GM10266 (cell line): ENCODE results near the gene TSPO.

Source experiments
- DNase-seq: peaks from one replicate; pipeline ENCODE4 v3.0.0; 2012; ENCODE audit errors: extremely low spot score
- TF ChIP-seq, protein P1 (sequence below): IDR thresholded peaks from 2 replicates; pipeline ENCODE4 v1.5.1; 2012; ENCODE audit warnings: mild to moderate bottlenecking, low read depth; ENCODE audit not compliant: control insufficient read depth, insufficient read depth; ENCODE audit errors: missing control alignments

The TSPO gene

DNA sequence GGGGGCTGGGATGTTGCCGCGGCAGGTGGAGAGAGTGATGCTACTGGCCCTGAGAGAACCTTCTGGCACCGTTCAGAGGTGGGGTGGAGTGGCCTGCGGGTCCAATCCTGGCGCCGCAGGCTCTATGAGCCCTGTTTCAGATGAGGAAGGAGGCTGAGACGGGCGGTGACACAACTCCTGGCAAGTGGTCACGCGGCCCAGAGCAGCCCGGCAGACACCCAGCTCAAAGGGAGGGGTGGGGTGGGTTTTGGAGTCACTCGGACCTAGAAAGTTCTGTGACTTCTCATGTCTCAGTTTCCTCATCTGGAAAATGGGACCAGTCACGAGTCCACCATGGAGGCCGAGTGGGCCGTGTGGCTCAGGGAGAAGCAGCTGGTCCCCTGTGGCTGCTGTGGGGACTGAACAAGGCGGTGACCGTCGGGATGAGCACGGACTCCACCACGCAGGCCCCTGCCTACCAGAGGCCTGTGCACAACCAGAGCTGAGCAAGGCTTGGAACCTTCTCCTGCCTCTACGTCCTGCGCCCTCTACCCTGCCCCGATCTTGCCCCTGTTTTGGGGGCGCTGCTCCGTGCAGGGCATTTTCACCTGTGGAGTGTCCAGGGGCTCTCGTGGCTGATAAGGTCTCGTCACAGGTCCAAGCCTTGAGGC is 3.7 kb downstream of the TSPO start:
- TF ChIP-seq, protein P1, sequence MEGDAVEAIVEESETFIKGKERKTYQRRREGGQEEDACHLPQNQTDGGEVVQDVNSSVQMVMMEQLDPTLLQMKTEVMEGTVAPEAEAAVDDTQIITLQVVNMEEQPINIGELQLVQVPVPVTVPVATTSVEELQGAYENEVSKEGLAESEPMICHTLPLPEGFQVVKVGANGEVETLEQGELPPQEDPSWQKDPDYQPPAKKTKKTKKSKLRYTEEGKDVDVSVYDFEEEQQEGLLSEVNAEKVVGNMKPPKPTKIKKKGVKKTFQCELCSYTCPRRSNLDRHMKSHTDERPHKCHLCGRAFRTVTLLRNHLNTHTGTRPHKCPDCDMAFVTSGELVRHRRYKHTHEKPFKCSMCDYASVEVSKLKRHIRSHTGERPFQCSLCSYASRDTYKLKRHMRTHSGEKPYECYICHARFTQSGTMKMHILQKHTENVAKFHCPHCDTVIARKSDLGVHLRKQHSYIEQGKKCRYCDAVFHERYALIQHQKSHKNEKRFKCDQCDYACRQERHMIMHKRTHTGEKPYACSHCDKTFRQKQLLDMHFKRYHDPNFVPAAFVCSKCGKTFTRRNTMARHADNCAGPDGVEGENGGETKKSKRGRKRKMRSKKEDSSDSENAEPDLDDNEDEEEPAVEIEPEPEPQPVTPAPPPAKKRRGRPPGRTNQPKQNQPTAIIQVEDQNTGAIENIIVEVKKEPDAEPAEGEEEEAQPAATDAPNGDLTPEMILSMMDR: no peak

DNA sequence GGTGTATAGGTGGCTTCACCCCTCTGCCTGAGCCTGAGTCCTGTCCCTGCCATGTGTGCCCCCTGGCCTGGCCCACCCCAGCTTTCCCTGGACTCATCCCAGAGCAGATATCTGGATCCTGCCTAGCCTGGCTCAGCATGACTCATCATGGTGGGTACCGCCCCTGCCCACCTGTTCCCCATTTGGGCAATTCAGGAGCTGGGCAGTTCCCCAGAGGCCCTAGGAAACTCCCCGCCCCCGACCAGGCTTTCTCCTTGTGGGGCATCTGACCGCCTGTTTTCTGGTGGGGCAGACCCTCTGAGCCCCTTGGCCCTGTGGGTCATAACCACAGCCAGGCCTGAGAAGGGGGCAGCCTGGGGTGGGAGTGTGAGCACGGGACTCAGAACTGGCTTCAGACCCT is 4.4 kb downstream of the TSPO start:
- TF ChIP-seq, protein P1: no peak
- no peak for DNase-seq

More for the DNA sequence above, 3.7 kb downstream of the TSPO start:
- DNase-seq: no peak

DNA sequence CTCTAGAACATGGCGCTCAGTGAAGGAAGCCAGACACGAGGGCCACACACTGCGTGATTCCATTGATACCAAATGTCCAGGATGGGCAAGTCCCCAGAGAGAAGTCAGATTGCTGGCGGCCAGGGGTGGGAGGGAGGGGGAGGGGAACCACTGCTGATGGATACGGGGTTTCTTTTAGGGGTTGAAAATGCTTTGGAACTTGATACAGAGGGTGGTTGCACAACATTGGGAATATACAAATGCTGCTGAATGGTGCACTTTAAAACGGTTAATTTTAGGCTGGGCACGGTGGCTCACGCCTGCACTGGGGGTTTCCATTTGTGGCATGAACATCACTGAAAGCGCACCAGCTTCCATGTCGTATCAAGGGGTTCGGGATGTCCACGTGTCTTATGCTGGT is 5.1 kb downstream of the TSPO start:
- DNase-seq: no peak
- TF ChIP-seq, protein P1: no peak

DNA sequence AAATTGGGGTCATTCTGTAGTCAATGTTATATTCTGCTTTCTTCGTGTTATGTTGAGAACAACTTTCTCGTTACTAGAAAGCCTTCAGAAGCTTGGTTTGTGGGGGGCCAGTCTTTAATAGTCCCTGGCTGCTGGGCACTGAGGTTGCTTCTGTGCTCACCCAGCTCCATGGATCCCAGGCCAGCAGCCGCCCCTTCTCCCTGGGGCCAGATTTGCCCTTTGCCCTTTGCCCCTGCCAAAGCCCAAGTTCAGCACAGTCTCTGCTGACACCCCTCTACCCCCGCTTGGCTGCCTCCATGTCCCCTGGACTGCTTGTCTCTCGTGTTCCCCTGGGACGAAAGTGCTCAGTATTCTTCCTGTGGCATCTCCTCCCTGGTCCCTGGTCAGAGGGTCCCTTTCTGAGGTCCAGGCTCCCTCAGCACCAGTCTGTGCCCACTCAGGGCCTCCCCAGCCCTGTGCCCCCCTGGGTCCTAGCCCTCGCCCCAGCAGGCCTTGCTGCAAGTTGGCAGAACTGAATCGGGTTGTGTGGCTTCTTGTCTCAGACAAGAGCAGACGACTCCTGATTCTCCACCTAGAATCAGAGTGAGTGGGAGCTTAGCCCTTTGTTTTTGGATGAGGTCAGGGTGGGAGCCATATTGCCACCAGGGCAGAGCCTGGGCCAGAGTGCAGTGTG is 6.7 kb downstream of the TSPO start:
- TF ChIP-seq, protein P1: no peak

DNA sequence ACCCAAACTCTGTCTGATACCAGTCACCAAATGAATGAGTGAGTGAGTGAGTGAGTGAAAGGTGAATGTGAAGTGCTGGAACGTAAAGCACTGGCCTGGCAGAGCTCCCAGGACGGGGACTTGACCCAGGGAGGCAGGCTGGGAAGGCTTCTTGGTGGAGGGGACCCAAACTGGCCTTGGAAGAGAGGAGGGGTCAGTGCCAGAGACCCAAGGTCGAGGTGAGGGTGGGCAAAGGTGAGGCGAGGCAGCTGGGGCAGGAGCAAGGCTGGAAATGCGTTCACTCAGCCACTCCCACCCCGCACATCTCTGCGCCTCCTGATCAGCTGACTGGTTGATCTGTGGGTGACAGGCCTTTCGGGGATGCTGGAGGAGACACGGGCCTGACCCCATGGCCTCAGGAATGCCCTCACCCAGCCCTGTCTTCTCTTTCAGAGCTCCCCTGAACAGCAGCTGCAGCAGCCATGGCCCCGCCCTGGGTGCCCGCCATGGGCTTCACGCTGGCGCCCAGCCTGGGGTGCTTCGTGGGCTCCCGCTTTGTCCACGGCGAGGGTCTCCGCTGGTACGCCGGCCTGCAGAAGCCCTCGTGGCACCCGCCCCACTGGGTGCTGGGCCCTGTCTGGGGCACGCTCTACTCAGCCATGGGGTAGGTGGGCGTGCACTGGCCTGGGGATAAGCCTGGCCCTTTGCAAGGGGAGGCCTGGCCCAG is 7.6 kb downstream of the TSPO start:
- TF ChIP-seq, protein P1: no peak
- no peak for DNase-seq

More for the DNA sequence above, 6.7 kb downstream of the TSPO start:
- no peak for DNase-seq

DNA sequence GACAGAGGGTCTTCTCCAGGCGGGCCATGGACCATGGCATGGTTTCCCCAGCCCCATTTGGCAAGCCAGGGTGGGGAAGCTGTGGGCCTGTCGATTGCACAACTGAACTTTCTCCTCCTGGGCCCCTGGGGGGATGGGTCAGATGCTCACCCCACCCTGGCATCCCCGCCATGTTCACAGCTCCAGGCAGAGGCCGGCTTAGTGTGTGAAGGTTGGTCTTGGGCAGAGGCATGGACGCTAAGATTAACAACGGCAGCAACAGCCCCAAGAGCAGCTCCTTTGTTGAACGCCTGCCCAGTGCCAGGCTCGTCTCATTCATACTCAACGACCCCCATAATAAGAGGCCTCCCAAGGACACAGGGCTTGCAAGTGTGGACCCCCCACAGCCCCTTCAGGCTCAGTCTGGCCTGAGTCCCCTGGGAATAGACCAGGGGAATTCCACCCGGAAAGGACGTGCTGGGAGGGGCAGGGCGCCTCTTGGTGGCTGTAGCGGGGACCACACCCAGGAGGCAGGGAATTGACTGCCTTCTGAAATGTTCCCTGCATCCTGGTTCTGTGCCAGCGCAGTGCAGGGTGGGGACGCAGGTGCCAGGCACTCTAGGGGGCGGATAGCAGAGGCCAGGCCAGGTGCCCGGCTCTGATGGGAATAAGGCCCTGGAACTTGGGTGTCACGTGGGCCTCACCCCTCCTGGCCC is 8.3 kb downstream of the TSPO start:
- no peak for DNase-seq
- TF ChIP-seq, protein P1: peak; percentile 37
